ENCODE results near the gene HSDL2.

HSDL2 gene

DNA sequence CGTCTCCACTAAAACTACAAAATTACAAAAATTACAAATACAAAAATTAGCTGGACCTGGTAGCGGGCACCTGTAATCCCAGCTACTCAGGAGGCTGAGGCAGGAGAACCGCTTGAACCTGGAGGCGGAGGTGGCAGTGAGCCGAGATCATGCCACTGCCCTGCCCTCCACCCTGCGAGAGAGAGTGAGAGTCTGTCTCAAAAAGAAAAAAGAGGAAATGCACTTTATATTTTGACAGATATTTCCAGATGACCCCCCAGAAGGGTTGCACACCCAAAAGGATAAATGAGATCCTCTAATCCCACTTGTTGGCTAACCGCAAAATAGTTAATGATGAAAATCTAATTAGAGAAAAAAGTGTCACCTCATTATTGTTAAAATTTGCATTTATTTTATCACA lies 2.2 kb downstream of the HSDL2 start:
- H3F3A ChIP-seq (ENCODE audit: insufficient read depth, low read length), result no peaks in the 10 kb centered on the region
- peak overlapping the region; percentile 23; the same call in 1 of the 2 replicates for H3K9ac ChIP-seq (ENCODE audit: low read length)
- peak overlapping the region; percentile 82 for H3K27ac ChIP-seq (ENCODE audit: low read depth, low read length, poor library complexity, severe bottlenecking)
- no peaks in the 10 kb centered on the region for H3K9me3 ChIP-seq (ENCODE audit: low read length)
- peak overlapping the region; percentile 37 for H3K4me3 ChIP-seq (ENCODE audit: low read depth, low read length, poor library complexity, severe bottlenecking)
- no peaks in the 10 kb centered on the region for H3K9me2 ChIP-seq (ENCODE audit: low read depth, low read length)
- H3K36me3 ChIP-seq (ENCODE audit: insufficient read depth, low read length), result no peaks in the 10 kb centered on the region
- H3K4me1 ChIP-seq (ENCODE audit: insufficient read depth, low read length, severe bottlenecking), result peaks cover 73% of the 10 kb centered on the region
- H3K27me3 ChIP-seq (ENCODE audit: insufficient read depth, low read length), result no peaks in the 10 kb centered on the region
- no peaks in the 10 kb centered on the region for H4K20me1 ChIP-seq (ENCODE audit: insufficient read depth, low read length)
- H3K79me2 ChIP-seq (ENCODE audit: insufficient read depth, low read length), result peaks cover 4% of the 10 kb centered on the region; the same call in 1 of the 2 replicates
- H2AFZ ChIP-seq (ENCODE audit: low read length), result no peak overlapping the region
- TF ChIP-seq, protein P1, sequence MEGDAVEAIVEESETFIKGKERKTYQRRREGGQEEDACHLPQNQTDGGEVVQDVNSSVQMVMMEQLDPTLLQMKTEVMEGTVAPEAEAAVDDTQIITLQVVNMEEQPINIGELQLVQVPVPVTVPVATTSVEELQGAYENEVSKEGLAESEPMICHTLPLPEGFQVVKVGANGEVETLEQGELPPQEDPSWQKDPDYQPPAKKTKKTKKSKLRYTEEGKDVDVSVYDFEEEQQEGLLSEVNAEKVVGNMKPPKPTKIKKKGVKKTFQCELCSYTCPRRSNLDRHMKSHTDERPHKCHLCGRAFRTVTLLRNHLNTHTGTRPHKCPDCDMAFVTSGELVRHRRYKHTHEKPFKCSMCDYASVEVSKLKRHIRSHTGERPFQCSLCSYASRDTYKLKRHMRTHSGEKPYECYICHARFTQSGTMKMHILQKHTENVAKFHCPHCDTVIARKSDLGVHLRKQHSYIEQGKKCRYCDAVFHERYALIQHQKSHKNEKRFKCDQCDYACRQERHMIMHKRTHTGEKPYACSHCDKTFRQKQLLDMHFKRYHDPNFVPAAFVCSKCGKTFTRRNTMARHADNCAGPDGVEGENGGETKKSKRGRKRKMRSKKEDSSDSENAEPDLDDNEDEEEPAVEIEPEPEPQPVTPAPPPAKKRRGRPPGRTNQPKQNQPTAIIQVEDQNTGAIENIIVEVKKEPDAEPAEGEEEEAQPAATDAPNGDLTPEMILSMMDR (IDR thresholded peaks at IDR 0.05; ENCODE audit: low read length), result no peak
- no peak for TF ChIP-seq EZH2 (IDR thresholded peaks at IDR 0.05; ENCODE audit: borderline replicate concordance, low read length)
- peak overlapping the region; percentile 54 for H3K4me2 ChIP-seq (ENCODE audit: low read length)

DNA sequence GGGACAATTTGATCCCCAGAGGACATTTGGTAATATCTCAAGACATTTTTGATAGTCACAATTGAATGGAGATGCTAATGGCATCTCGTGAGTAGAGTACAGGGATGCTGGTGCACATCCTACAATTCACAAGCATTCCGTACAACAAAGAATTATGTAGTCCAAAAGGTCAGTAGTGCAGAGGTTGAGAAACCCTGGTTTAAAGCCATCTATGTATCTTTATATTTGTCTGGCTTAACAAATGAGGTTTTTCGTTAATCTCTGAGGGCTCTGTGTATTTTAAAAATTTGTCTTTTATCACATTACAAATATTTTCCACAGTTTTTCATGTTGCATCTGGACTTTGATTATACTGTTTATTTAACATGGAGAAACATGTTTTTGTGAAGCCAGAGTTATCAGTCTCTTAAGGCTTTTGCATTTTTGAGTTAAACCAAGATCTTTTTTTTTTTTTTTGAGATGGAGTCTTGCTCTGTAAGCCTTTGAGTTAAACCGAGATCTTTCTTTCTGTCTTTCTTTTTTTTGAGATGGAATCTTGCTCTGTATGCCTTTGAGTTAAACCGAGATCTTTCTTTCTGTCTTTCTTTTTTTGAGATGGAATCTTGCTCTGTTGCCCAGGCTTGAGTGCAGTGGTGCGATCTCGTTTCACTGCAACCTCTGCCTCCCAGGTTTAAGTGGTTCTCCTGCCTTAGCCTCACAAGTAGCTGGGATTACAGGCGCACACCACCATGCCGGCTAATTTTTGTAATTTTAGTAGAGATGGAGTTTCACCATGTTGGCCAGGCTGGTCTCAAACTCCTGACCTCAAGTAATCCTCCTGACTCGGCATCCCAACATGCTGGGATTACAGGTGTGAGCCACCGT lies 2.8 kb downstream of the HSDL2 start:
- no peak overlapping the region for H2AFZ ChIP-seq (ENCODE audit: low read length)
- no peaks in the 10 kb centered on the region for H3K27me3 ChIP-seq (ENCODE audit: insufficient read depth, low read length)
- H3K9ac ChIP-seq (ENCODE audit: low read length), result peak overlapping the region; percentile 23; the same call in 1 of the 2 replicates
- no peaks in the 10 kb centered on the region for H4K20me1 ChIP-seq (ENCODE audit: insufficient read depth, low read length)
- H3K36me3 ChIP-seq (ENCODE audit: insufficient read depth, low read length), result no peaks in the 10 kb centered on the region
- H3K79me2 ChIP-seq (ENCODE audit: insufficient read depth, low read length), result peaks cover 4% of the 10 kb centered on the region; the same call in 1 of the 2 replicates
- H3K4me2 ChIP-seq (ENCODE audit: low read length), result peak overlapping the region; percentile 54
- TF ChIP-seq, protein P1 (IDR thresholded peaks at IDR 0.05; ENCODE audit: low read length), result no peak
- no peaks in the 10 kb centered on the region for H3K9me2 ChIP-seq (ENCODE audit: low read depth, low read length)
- H3K27ac ChIP-seq (ENCODE audit: low read depth, low read length, poor library complexity, severe bottlenecking), result peak overlapping the region; percentile 82
- H3F3A ChIP-seq (ENCODE audit: insufficient read depth, low read length), result no peaks in the 10 kb centered on the region
- peaks cover 70% of the 10 kb centered on the region for H3K4me1 ChIP-seq (ENCODE audit: insufficient read depth, low read length, severe bottlenecking)
- H3K9me3 ChIP-seq (ENCODE audit: low read length), result no peaks in the 10 kb centered on the region
- H3K4me3 ChIP-seq (ENCODE audit: low read depth, low read length, poor library complexity, severe bottlenecking), result peak overlapping the region; percentile 37

DNA sequence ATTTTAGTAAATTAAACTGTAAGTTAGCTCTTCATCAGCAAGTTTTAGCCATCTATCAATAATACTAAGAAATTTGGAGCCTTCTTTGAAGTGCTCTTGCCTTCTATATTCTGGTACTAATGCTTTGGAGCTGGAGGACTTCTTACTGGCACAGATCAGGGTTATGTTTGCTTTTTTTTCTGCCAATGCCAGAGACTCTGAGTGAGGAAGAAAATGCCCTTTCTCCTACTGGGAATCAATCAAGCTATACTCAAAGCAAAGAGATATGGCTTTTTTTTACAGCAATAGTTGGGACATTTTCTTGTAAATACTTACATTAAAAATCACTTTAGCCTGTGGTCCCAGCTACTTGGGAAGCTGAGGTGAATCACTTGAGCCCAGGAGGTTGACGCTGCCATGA lies 4.3 kb downstream of the HSDL2 start:
- H3K27ac ChIP-seq (ENCODE audit: low read depth, low read length, poor library complexity, severe bottlenecking), result peak overlapping the region; percentile 82
- H3K9ac ChIP-seq (ENCODE audit: low read length), result peak overlapping the region; percentile 41; the same call in 1 of the 2 replicates
- H4K20me1 ChIP-seq (ENCODE audit: insufficient read depth, low read length), result no peaks in the 10 kb centered on the region
- TF ChIP-seq EZH2 (IDR thresholded peaks at IDR 0.05; ENCODE audit: borderline replicate concordance, low read length), result no peak
- TF ChIP-seq, protein P1 (IDR thresholded peaks at IDR 0.05; ENCODE audit: low read length), result no peak
- H3K9me3 ChIP-seq (ENCODE audit: low read length), result no peaks in the 10 kb centered on the region
- peak overlapping the region; percentile 58 for H3K4me2 ChIP-seq (ENCODE audit: low read length)
- no peaks in the 10 kb centered on the region for H3F3A ChIP-seq (ENCODE audit: insufficient read depth, low read length)
- no peak overlapping the region for H3K4me3 ChIP-seq (ENCODE audit: low read depth, low read length, poor library complexity, severe bottlenecking)
- H3K79me2 ChIP-seq (ENCODE audit: insufficient read depth, low read length), result peaks cover 4% of the 10 kb centered on the region; the same call in 1 of the 2 replicates
- H3K27me3 ChIP-seq (ENCODE audit: insufficient read depth, low read length), result no peaks in the 10 kb centered on the region
- H3K4me1 ChIP-seq (ENCODE audit: insufficient read depth, low read length, severe bottlenecking), result peaks cover 55% of the 10 kb centered on the region
- H3K36me3 ChIP-seq (ENCODE audit: insufficient read depth, low read length), result no peaks in the 10 kb centered on the region
- no peak overlapping the region for H2AFZ ChIP-seq (ENCODE audit: low read length)
- H3K9me2 ChIP-seq (ENCODE audit: low read depth, low read length), result no peaks in the 10 kb centered on the region
